ENCODE measurements around the gene AGAP5. TPM values are rescaled to one million over a fixed set of nuclear protein-coding genes. Genes with fewer than 3 reads are reported as not detected.

Gene AGAP5
- total and polyA plus RNA-seq, 2 of the 8 experiments (the other 6 are each of a cell fraction or from before 2014, with no cell fraction given): 5.4 to 6.0 TPM

GRCh38 chr10:73647875-73648651, 49.8 kb downstream of the AGAP5 start:
- H3K23ac ChIP-seq (ENCODE audit: insufficient read length): no peak overlapping the region
- no peak overlapping the region for H2BK5ac ChIP-seq (ENCODE audit: low read depth, low read length)
- no peak overlapping the region; the same call in 1 of the 2 replicates for H2AFZ ChIP-seq (ENCODE audit: low read length)
- H3K56ac ChIP-seq (replicated peaks; ENCODE audit: insufficient read length, low read depth, low read length): peak overlapping the region; percentile 35
- no peak overlapping the region for H4K91ac ChIP-seq (replicated peaks; ENCODE audit: insufficient read length, low read length)
- FAIRE-seq (no peak), DNase-seq (ENCODE audit: low read depth in 1 of 2, low spot score in 2 of 2) (no peak)
- H3K36me3 ChIP-seq (ENCODE audit: control insufficient read depth in 2 of 4, insufficient read depth in 4 of 4, low read length in 3 of 4): no peaks in the 10 kb centered on the region
- no peaks in the 10 kb centered on the region for H3K79me1 ChIP-seq (ENCODE audit: low read depth, low read length)
- H3K18ac ChIP-seq (ENCODE audit: extremely low read depth, low read length): no peak overlapping the region
- no peak overlapping the region for H2AK5ac ChIP-seq (ENCODE audit: low read depth, low read length)
- ChIA-PET CTCF (ENCODE audit: partially characterized antibody) (interaction anchor here (0.9 to 14.5 kb wide), 8 partner anchors 9 to 124 kb away, joined by 3 to 271 read pairs (median 3); a partner anchor contains a TSS), POLR2A (ENCODE audit: partially characterized antibody) (interaction anchor here (0.7 to 3.0 kb wide), 12 partner anchors 9 to 401 kb away, joined by 3 to 13 read pairs (median 4); partner anchors contain the start of genes DNAJC9 and USP54)
- no peaks in the 10 kb centered on the region for H3K9me3 ChIP-seq (ENCODE audit: insufficient read depth in 2 of 2, low read depth in 1 of 2, low read length in 1 of 2)
- TF ChIP-seq, protein P1, sequence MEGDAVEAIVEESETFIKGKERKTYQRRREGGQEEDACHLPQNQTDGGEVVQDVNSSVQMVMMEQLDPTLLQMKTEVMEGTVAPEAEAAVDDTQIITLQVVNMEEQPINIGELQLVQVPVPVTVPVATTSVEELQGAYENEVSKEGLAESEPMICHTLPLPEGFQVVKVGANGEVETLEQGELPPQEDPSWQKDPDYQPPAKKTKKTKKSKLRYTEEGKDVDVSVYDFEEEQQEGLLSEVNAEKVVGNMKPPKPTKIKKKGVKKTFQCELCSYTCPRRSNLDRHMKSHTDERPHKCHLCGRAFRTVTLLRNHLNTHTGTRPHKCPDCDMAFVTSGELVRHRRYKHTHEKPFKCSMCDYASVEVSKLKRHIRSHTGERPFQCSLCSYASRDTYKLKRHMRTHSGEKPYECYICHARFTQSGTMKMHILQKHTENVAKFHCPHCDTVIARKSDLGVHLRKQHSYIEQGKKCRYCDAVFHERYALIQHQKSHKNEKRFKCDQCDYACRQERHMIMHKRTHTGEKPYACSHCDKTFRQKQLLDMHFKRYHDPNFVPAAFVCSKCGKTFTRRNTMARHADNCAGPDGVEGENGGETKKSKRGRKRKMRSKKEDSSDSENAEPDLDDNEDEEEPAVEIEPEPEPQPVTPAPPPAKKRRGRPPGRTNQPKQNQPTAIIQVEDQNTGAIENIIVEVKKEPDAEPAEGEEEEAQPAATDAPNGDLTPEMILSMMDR (IDR thresholded peaks at IDR 0.05; ENCODE audit: control extremely low read depth in 1 of 3, insufficient read depth in 1 of 3, low read depth in 1 of 3, low read length in 3 of 3): peak in 1 of 3 experiments; percentile 0; a peak in 1 of 4 replicates
- TF ChIP-seq CBX8 (IDR thresholded peaks at IDR 0.05; ENCODE audit: borderline replicate concordance, low read depth, low read length) (no peak), RAD21 (IDR thresholded peaks at IDR 0.05 in 1 of 2, conservative IDR thresholded peaks at IDR 0.05 in 1 of 2; ENCODE audit: low read depth in 2 of 2, low read length in 2 of 2) (peak; percentile 3 to 37; a peak in 1 of 4 replicates)
- H3K79me2 ChIP-seq (ENCODE audit: control insufficient read depth in 1 of 2, insufficient read depth in 2 of 2, low read length in 2 of 2): no peaks in the 10 kb centered on the region
- peaks cover 9% of the 10 kb centered on the region; the same call in 1 of the 2 replicates for H3K23me2 ChIP-seq (ENCODE audit: low read depth, low read length)
- no peak overlapping the region for H2BK120ac ChIP-seq (replicated peaks; ENCODE audit: low read depth, low read length)
- H4K20me1 ChIP-seq (replicated peaks in 1 of 2; ENCODE audit: control insufficient read depth in 1 of 2, insufficient read depth in 2 of 2, low read length in 2 of 2): peaks cover 0 to 2% of the 10 kb centered on the region in 2 experiments
- peak overlapping the region; percentile 52 to 87 (median 73) for H3K4me3 ChIP-seq (ENCODE audit: extremely low read depth in 1 of 4, insufficient read depth in 2 of 4, low read depth in 3 of 4, low read length in 4 of 4)
- peak overlapping the region; percentile 81 for H4K8ac ChIP-seq (ENCODE audit: extremely low read depth, insufficient read depth, low read length)
- H2BK20ac ChIP-seq (ENCODE audit: low read length): no peak overlapping the region
- H3K4me2 ChIP-seq (ENCODE audit: insufficient read depth in 1 of 2, low read depth in 2 of 2, low read length in 2 of 2): peak overlapping the region; percentile 80 to 84
- H3K27me3 ChIP-seq (replicated peaks in 1 of 4; ENCODE audit: control insufficient read depth in 3 of 4, extremely low read depth in 1 of 4, insufficient read depth in 3 of 4, low read length in 3 of 4): no peaks in the 10 kb centered on the region
- no peak overlapping the region for H2BK12ac ChIP-seq (ENCODE audit: low read depth, low read length)
- no peak overlapping the region for H3K4ac ChIP-seq (replicated peaks; ENCODE audit: insufficient read length, low read depth, low read length)
- H4K5ac ChIP-seq (ENCODE audit: insufficient read length, low read depth, low read length): no peak overlapping the region
- no peak overlapping the region for H2BK15ac ChIP-seq (ENCODE audit: low read length)
- no peak overlapping the region for H3K14ac ChIP-seq (ENCODE audit: insufficient read length)
- H3K27ac ChIP-seq (ENCODE audit: low read depth, low read length): no peak overlapping the region
- H3K4me1 ChIP-seq (replicated peaks in 1 of 4; ENCODE audit: control insufficient read depth in 3 of 4, insufficient read depth in 4 of 4, low read length in 3 of 4): peaks cover 0 to 15% (median 9%) of the 10 kb centered on the region in 4 experiments; a peak in 6 of 7 replicates
- H3K9ac ChIP-seq (replicated peaks in 1 of 4; ENCODE audit: extremely low read depth in 1 of 4, low read depth in 3 of 4, low read length in 3 of 4): peak overlapping the region in 3 of 4 experiments; percentile 35 to 56 (median 56); a peak in 5 of 7 replicates
- WGBS, 2 experiments (ENCODE audit: extremely low coverage in 1 of 2, insufficient coverage in 1 of 2, insufficient read length in 1 of 2, insufficient replicate concordance in 2 of 2, low coverage in 1 of 2, low lambda C conversion rate in 2 of 2, missing lambda C conversion rate in 1 of 2): 52% methylated on average over 34 of the region's 35 CpGs; no CpG with 5 or more reads in 1 of the 2 experiments
